Right cardiac atrium (tissue), 5 donors: ENCODE data around the gene CCL1. TPM values are rescaled to one million over a fixed set of nuclear protein-coding genes. Genes with fewer than 3 reads are reported as not detected.

Source experiments
- ATAC-seq, 2 donors: fragments of 200-7000 bp; cut with Tn5 transposase; one replicate each; pipeline versions ENCODE4 v1.8.0 to v1.9.1; 2020; ENCODE audit warnings: moderate library complexity in 2 of 2, mild to moderate bottlenecking in 1 of 2
- DNase-seq, 3 donors: peaks; one replicate each; pipeline ENCODE4 v3.0.0-alpha.2; 2020
- H3K27ac ChIP-seq: one replicate; pipeline ENCODE4 v1.5.1; 2013; ENCODE audit warnings: mild to moderate bottlenecking, low read length, control low read depth, moderate library complexity
- H3K27me3 ChIP-seq: one replicate; pipeline ENCODE4 v1.6.1; 2013; ENCODE audit not compliant: control insufficient read depth, insufficient read depth
- H3K4me1 ChIP-seq: one replicate; pipeline ENCODE4 v1.6.1; 2013; ENCODE audit warnings: low read length; ENCODE audit not compliant: control insufficient read depth, insufficient read depth
- H3K4me3 ChIP-seq: one replicate; pipeline ENCODE4 v1.5.1; 2013; ENCODE audit warnings: low read length, control low read depth
- H3K9me3 ChIP-seq: one replicate; pipeline ENCODE4 v1.6.1; 2013; ENCODE audit warnings: low read length; ENCODE audit not compliant: control insufficient read depth
- whole genome bisulfite sequencing: extraction: QIAGEN DNeasy Blood & Tissue Kit; methylation state at CpG from one replicate; pipeline ENCODE4 v1.1.7; 2013; 5-methylcytosine and 5-hydroxymethylcytosine counted together
- intact Hi-C, 4 donors: fragments of 100-400 bp; cut with DNase I; formaldehyde crosslinking; loops; one replicate each; pipeline versions ENCODE4 v1.11.0 to v1.14.0; 2022 to 2023
- polyA plus RNA-seq: library from polyadenylated mRNA; stranded (reverse); fragments of 200-250 nt; gene quantifications from one replicate; pipeline ENCODE4 v1.2.3, GENCODE V29; 2013
- total RNA-seq, 4 donors: library from RNA; stranded (reverse); fragmentation: NEBNext Ultra II Directional; extraction: Animal tissue kit (Norgen Biotek cat#: 25700); gene quantifications; one replicate each; pipeline ENCODE4 v1.2.1, GENCODE V29; 2021
- donor health status: healthy with polysubstance abuse.
- donor health status: DM: no; HTN: yes; CAD: no.
- donor health status: DM: no; HTN: no; CAD: no.
- donor health status: DM: no; HTN: yes; CAD: no; lungs with severe emphysema.
- donor health status: DM: yes; HTN: yes; CAD: no.

The CCL1 gene
- total and polyA plus RNA-seq, 5 donors: not detected

DNA sequence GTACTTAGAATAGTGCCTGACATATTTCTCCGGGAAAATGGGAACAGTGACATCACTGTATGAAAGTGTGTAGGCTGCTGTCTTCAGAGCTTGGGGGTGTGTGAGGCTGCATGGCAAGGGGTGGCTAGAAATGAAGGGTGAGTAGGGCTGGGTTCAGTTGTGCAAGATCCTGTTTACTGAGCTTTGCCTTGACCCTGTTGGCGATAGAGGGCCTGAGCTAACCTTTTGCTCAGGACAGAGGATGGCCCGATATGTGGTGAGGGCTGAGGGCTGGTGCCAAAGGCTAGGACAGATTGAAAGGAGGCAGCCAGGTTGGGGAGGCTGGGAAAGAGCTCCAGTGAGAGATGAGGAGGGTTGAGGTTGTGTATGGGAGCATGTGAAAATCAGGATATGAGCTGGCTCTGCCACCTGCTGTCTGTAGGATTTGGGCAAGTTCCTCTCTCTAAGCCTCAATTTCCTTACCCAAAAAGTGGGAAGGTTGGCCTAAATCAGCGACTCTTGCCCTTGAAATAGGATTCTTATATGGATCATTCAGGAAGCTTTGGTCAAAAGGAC, 6.0 kb upstream of the CCL1 start:
- Histone ChIP-seq H3K9me3 (no peaks in the 10 kb centered on the region), H3K27me3 (no peaks in the 10 kb centered on the region), H3K27ac (no peak overlapping the region), H3K4me3 (no peak overlapping the region), H3K4me1 (no peaks in the 10 kb centered on the region)
- ATAC-seq: peak; percentile 41 to 44
- 50% methylated on average over 4 of the region's 4 CpGs for WGBS
- intact Hi-C loops: loop anchor here in 1 of 4 donors (10.0 kb wide), 1 partner anchor 64 kb away; no protein-coding TSS in a partner anchor
- DNase-seq: no peak

DNA sequence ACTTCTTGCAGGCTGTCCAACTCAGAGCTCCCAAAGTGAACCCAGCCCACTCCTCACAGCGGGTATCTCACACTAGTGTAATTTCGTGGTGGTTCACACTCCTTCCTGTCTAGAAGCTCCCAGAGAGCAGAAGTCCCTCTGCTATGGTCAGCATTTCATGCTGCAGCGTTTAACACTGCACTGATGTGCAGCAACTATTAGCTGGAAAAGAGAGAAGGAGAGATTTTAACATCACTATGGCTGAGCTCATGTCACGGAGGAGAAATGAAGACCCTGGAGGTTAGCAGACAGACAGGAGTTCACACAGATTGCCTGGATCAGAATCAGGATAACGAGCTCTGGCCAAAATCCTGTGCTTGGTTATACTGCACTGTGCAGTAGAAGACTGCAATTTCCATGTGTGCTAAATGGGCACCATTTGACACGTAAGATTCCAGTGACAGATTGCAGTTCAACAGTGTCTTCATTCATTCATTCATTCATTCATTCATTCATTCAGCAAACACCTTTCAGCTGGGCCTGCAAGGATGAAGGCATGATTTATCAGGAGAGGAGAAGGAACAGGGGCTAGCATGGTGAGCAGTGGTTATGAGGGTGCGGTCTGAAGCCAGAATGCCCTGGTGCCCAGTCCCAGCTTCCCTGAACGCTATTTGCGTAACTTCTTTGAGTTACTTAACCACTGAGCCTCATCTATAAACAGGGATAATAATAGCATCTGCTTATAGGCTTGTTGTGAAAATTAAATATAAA, 5.3 kb upstream of the CCL1 start:
- WGBS: 61% methylated on average over 9 of the region's 9 CpGs
- H3K4me3 ChIP-seq: no peak overlapping the region
- ATAC-seq (peak in 1 of 2 donors; percentile 40), DNase-seq (no peak)
- no peaks in the 10 kb centered on the region for H3K27me3 ChIP-seq
- no peak overlapping the region for H3K27ac ChIP-seq
- intact Hi-C loops: loop anchor here in 1 of 4 donors (10.0 kb wide), 1 partner anchor 64 kb away; no protein-coding TSS in a partner anchor
- H3K9me3 ChIP-seq: no peaks in the 10 kb centered on the region
- no peaks in the 10 kb centered on the region for H3K4me1 ChIP-seq

DNA sequence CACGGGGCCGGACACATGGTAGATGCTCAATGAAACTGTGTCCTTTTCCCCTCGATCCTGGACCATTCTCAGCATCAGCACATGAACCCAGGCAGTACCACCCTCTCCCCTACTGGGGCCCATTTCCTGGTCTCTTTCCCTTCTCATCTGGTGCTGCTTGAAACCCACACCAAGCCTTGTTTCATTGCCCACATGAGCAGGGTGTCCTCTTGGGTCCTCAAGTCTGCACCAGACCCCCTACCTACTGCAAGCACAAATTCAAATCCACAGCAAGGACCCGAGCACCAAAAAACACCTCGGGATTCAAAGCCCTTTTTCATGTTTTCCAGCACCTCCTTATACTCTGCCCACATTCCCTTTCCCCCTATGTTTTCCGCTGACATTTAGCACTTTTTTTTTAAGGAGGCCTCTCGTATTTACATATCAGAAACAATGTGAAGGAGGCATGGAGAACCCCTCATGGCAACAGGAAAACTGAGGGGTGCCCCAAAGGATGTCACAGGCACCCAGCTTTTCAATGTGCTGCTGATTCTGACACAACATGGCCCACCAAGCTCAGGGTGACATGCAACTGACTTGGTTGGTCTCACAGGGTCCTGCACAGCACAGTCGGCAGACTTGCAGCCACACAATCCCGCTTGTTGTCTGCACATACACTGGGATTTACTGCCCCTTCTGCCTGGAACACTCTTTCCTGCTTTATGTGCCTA, 4.6 kb upstream of the CCL1 start:
- 78% methylated on average over 9 of the region's 9 CpGs for WGBS
- H3K9me3 ChIP-seq: no peaks in the 10 kb centered on the region
- no peak for DNase-seq
- H3K4me3 ChIP-seq: no peak overlapping the region
- ATAC-seq: no peak
- H3K27ac ChIP-seq: no peak overlapping the region
- H3K4me1 ChIP-seq: no peaks in the 10 kb centered on the region
- intact Hi-C loops: loop anchor here in 1 of 4 donors (10.0 kb wide), 1 partner anchor 63 kb away; no protein-coding TSS in a partner anchor
- no peaks in the 10 kb centered on the region for H3K27me3 ChIP-seq

DNA sequence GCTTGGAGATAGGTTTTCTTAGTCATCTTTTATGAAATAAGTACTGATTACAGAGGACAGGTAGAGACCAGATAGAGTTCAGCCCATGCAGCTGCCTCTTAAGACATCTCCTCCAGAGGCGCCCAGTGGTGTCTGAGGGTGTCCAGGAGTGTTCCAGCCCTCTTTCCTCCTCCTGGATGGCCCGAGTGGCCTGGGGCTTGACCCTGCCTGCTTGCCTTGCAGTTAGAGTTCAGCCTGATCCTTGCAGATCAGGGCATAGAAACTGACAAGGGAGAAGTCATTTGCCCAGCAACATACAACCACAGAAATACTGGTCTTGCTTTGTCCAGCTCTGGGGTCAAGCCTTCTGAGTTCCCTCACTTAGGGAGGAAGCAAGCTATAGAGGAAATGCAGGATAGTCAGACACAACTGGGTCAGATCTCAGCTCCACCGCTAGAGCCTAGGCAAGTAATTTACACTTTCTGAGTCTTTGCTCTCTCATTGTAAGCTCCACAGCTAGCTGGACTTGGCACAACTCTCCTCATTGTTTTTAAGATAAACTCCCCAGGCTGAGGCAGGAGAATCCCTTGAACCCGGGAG, 3.6 kb upstream of the CCL1 start:
- no peak overlapping the region for H3K4me3 ChIP-seq
- no peaks in the 10 kb centered on the region for H3K27me3 ChIP-seq
- H3K4me1 ChIP-seq: no peaks in the 10 kb centered on the region
- H3K27ac ChIP-seq: no peak overlapping the region
- WGBS: 62% methylated on average over 4 of the region's 4 CpGs
- ATAC-seq (peak in 1 of 2 donors; percentile 27), DNase-seq (no peak)
- intact Hi-C loops: loop anchor here in 1 of 4 donors (10.0 kb wide), 1 partner anchor 62 kb away; no protein-coding TSS in a partner anchor
- H3K9me3 ChIP-seq: no peaks in the 10 kb centered on the region

DNA sequence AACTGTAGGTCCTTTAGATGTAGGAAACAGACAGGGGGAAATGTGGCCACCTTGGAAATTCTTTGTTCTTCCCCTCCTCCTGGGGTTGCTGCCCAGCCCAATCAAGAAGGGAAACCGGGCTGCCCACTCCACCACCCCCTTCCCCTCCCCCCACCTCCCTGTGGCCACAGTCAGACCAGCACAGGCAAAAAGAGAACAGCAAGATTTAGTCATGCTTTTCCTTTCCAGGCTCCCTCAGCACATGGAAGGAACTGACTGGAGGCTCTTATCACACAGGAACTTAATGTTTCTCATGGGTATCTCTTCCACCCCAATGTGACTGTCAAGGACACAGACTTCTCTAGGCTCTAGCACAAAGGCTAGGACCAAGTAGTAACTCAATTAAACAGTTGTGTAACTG, 3.0 kb upstream of the CCL1 start:
- no peaks in the 10 kb centered on the region for H3K27me3 ChIP-seq
- ATAC-seq: no peak
- intact Hi-C loops: loop anchor here in 1 of 4 donors (10.0 kb wide), 1 partner anchor 61 kb away; no protein-coding TSS in a partner anchor
- 17% methylated on average over 1 of the region's 1 CpG for WGBS
- H3K27ac ChIP-seq: no peak overlapping the region
- no peaks in the 10 kb centered on the region for H3K4me1 ChIP-seq
- no peaks in the 10 kb centered on the region for H3K9me3 ChIP-seq
- no peak for DNase-seq
- H3K4me3 ChIP-seq: no peak overlapping the region

DNA sequence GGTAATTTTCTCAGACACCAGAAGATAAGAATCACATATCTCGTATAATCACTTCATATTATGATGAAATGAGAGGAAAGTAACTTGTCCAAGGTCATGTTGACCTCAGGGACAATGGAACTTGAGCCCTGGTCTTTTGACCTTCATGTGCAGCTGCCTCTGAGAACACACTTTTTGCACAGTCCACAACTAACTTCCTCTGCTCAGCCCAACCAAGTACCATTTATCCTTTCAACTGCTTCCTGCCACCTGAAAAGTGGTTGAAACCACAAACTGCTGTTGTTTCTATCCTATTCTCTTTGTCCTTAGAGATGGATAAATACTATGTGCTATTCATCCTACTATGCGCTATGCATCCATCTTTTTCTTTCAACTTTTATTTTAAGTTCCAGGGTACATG, 2.3 kb upstream of the CCL1 start:
- no peaks in the 10 kb centered on the region for H3K9me3 ChIP-seq
- ATAC-seq (no peak), DNase-seq (no peak)
- no peaks in the 10 kb centered on the region for H3K27me3 ChIP-seq
- 70% methylated on average over 2 of the region's 2 CpGs for WGBS
- no peak overlapping the region for H3K27ac ChIP-seq
- intact Hi-C loops: loop anchor here in 1 of 4 donors (10.0 kb wide), 1 partner anchor 61 kb away; no protein-coding TSS in a partner anchor
- no peaks in the 10 kb centered on the region for H3K4me1 ChIP-seq
- H3K4me3 ChIP-seq: no peak overlapping the region

DNA sequence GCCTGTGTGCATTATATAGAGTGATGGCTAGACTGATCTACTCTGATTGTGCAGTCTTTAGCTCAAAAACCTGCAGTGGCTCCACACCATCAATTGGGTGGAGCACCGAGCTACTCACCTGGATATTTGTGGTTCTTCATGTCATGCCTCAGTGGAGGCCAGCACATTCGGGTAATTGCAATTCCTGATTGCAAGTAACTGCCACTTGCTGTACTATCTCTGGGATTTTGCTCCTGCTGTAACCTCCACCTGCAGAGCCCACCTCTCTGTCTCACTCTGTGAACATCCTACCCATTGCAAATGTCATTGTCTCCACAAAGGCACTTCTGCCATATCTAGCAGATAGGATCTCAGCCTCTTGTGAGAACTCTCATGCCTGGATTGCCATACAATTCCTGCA, 1.7 kb upstream of the CCL1 start:
- WGBS: 83% methylated on average over 2 of the region's 2 CpGs
- H3K27me3 ChIP-seq: no peaks in the 10 kb centered on the region
- no peaks in the 10 kb centered on the region for H3K4me1 ChIP-seq
- no peak for DNase-seq
- no peak overlapping the region for H3K4me3 ChIP-seq
- intact Hi-C loops: loop anchor here in 1 of 4 donors (10.0 kb wide), 1 partner anchor 60 kb away; no protein-coding TSS in a partner anchor
- H3K27ac ChIP-seq: no peak overlapping the region
- H3K9me3 ChIP-seq: no peaks in the 10 kb centered on the region
- no peak for ATAC-seq

DNA sequence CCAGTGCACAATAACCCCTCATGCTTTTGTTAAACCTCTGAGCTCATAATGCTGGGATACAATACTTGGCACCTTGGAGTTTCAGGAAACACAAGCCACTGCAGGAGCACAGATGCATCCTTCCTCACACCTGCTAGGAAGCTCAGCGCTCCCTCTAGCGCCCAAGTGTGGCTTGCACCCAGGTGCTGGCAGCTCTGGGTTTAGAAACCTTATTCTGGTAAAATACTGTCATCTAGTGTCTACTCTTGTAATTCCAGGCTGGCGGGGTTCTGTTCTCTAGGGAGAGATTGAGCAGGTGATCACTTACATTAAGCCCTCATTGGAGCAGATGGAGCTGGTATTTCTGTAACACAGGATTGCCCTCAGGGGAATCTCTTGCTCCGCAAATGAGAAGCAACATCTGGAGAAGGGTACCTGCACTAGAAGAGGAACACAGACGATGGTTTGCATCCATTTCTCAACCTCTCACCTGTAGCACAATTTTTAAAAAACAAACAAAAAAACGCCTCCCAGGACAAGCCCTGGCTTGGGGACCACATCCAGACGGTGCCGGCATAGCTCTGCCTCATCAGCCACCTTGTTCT, 1.5 kb downstream of the CCL1 start:
- intact Hi-C loops: loop anchor here (1.0 to 10.0 kb wide), 5 partner anchors 55 to 163 kb away; no protein-coding TSS in a partner anchor
- DNase-seq (peak; percentile 88 to 96 (median 95)), ATAC-seq (peak; percentile 86 to 88)
- no peaks in the 10 kb centered on the region for H3K9me3 ChIP-seq
- no peak overlapping the region for H3K4me3 ChIP-seq
- H3K4me1 ChIP-seq: no peaks in the 10 kb centered on the region
- H3K27me3 ChIP-seq: no peaks in the 10 kb centered on the region
- H3K27ac ChIP-seq: no peak overlapping the region
- 22% methylated on average over 8 of the region's 8 CpGs for WGBS

DNA sequence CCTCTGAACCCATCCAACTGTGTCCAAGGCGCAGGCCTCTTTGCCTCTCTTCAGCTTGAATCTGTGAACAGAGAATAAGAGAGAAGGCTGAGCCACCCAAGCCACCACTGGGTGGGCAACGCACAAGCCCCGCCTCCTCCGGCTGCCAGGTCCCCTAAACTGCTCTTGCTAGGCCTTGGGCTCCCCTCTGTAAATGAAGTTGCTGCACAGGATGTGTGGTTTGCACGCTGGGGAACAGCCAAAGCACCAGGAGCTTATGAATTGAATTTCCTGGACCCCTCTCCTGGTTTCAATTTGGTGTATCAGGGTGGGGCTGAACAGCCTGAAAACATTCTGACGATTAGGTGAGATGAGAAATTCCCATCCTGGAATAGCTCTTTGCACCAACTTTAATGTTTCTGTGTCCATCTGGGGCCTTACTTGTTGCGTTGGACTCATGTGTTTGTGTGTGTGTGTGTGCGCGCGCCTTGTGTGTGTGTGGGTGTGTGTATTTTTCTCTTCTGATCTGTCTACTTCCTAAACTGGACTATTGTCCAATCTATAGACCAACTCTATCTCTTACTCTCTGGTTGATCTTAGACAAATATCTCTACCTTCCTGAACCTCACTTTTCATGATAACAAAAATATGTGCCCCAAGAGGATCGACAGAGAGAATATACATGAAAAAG, 2.3 kb downstream of the CCL1 start:
- DNase-seq (no peak), ATAC-seq (no peak)
- Histone ChIP-seq H3K4me1 (no peaks in the 10 kb centered on the region), H3K4me3 (no peak overlapping the region), H3K27ac (no peak overlapping the region), H3K9me3 (no peaks in the 10 kb centered on the region), H3K27me3 (no peaks in the 10 kb centered on the region)
- 77% methylated on average over 11 of the region's 11 CpGs for WGBS
- intact Hi-C loops: loop anchor here in 3 of 4 donors (1.0 to 10.0 kb wide), 4 partner anchors 54 to 161 kb away; no protein-coding TSS in a partner anchor

DNA sequence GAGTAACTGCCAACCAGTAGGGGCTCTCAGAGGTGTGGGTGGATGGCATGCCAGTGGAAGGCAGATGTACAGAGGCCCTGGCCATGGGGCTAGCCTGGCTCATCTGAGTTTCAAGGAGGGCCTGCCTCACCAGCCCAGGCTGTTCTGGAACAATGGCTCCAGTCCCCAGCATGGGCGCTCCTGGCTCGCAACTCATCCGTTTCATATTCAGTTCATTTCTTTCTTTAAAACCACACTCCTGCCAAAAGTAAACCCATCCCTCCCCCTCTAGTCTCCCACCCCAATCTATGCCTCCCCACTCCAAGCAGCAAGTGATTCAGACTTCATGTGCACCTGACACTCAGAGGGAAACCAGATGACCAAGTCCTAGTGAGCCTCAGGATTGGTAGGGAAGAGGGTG, 4.4 kb downstream of the CCL1 start:
- H3K27me3 ChIP-seq: no peaks in the 10 kb centered on the region
- H3K4me3 ChIP-seq: no peak overlapping the region
- no peak for ATAC-seq
- H3K27ac ChIP-seq: no peak overlapping the region
- intact Hi-C loops: no loop called here
- 98% methylated on average over 3 of the region's 3 CpGs for WGBS
- H3K9me3 ChIP-seq: no peaks in the 10 kb centered on the region
- no peak for DNase-seq
- no peaks in the 10 kb centered on the region for H3K4me1 ChIP-seq
